ENCODE results near the gene KLKB1.

The KLKB1 gene

GRCh38 chr4:186227221-186227620, at the start of gene KLKB1:
Gene KLKB1, plus strand, starts transcription at chr4:186227507. Its CDS starts 689 bp downstream, at chr4:186228196.
- no peak for DNase-seq

GRCh38 chr4:186188107-186188506, 39.2 kb upstream of the KLKB1 start:
- no peak for DNase-seq

GRCh38 chr4:186189656-186190055, 37.7 kb upstream of the KLKB1 start:
- DNase-seq: no peak

DNA sequence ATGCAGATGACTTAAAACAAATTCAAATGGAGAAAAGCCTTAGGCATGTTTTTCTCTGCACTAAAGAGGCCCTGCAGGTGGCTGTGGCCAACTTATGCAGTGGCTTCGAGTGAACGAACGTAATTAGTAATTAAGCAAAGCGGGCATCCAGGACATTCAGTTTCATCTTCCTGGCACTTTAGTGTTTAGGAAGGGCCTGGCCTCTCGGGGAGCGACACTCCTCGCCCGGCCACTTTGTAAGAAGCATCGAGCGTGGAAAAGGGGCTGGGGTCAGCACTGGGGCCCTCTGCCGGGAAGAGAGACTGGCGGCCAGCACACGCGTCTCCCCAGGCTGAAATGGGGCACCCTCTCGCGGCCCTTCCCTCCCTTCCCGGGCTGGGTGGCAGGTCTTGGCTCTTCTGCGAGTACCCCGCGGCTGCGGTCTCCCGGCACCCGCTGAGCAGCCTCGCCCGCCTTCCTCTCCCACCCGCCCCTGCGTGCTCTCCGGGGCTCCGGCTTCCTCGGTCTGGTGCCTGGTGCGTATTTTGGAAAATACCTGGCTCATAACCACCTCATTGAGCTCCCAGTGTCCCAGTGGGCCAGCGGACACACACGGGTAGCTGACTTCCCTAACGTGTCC, 36.6 kb upstream of the KLKB1 start:
- DNase-seq: peak; percentile 26 to 54

- DNase-seq: peak; percentile 78 to 89
Measured at GRCh38 chr4:186191200-186192065, 35.9 kb upstream of the KLKB1 start, which contains the start of gene CYP4V2. Gene CYP4V2, plus strand, starts transcription at chr4:186191567. Its CDS starts 257 bp downstream, at chr4:186191824.

DNA sequence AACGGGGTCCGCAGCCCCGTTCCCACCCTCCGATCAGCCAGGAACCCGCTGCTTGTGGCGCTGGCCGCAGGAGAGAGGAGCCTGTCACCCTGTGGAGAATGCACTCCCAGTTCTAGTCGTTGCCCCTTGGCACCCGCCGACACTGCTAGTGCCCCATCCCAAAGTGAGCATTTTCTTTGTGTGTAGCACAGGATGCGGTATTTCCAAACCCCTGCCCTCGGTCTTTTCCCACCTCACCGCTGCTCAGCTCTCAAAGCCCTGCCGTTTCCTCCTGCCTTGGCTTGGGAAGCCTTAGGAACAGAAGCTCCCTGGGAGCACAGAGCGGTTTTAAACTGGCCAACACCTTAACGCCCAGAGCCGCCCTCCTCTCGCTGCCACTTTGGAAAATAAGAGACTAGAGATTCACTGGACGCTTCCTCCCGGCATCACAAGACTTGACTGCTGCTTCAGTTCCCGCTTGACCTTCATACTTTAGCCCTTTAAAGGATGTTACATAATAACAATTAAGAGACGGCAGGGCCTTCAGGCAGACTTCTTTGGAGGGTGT, 35.2 kb upstream of the KLKB1 start:
- peak in 1 of 2 donors; percentile 26 for DNase-seq

DNA sequence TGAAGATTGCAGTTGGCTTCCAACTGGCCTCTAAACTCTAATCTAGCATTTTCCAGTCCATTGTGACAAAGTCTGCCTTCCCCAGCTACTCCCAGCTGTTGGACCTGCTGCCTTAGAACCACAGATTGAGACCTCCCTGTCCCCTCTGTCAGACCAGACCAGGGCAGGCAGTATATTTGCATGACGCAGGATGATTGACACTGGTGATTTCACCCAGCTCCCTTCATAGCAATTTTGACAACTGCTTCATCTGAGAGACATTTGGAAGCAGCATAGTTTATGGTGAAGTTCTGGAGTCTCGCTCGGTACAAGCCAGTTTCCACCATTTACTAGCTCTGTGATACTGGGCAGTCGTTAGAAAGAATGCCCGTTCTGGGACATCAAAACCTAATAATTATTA, 33.5 kb upstream of the KLKB1 start:
- no peak for DNase-seq

DNA sequence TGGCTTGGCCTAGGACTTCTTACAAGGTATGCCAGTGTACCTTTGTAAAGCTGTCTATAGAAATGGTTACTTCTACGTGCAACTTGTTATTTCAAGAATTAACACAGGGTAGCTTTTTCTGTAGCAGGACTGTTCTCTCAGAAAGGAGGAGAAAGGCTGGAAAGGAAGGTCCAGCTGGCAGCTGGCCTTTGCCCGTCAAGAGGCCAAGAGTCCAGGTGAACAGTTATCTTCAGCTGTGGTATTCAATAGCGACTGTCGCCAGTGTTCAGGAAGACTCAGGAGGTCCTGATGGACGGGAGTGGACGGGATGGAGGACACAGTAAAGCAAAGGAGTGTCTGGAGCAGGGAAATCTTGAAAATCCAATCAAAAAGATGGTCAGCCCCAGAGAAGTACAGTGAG, 31.2 kb upstream of the KLKB1 start:
- no peak for DNase-seq

DNA sequence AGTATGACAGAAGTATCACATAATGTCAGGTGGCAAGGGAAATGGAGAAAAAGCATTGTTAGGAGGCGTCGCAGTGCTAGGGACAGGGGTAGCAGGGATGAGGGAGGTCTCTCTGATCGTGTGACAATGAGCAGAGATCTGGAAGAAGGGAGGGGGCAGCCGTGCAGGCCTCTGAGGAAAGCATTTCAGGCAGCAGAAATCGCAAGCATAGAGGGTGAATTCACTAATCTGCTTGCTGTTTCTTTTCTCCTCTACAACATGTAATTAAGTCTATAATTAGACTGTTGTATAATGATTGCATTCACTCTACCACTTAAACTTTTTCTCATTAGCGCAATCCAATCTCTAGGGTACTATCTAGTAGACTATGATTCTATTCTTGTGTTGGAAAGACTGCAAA, 26.8 kb upstream of the KLKB1 start:
- DNase-seq: no peak

GRCh38 chr4:186201010-186201409, 26.3 kb upstream of the KLKB1 start:
- no peak for DNase-seq

DNA sequence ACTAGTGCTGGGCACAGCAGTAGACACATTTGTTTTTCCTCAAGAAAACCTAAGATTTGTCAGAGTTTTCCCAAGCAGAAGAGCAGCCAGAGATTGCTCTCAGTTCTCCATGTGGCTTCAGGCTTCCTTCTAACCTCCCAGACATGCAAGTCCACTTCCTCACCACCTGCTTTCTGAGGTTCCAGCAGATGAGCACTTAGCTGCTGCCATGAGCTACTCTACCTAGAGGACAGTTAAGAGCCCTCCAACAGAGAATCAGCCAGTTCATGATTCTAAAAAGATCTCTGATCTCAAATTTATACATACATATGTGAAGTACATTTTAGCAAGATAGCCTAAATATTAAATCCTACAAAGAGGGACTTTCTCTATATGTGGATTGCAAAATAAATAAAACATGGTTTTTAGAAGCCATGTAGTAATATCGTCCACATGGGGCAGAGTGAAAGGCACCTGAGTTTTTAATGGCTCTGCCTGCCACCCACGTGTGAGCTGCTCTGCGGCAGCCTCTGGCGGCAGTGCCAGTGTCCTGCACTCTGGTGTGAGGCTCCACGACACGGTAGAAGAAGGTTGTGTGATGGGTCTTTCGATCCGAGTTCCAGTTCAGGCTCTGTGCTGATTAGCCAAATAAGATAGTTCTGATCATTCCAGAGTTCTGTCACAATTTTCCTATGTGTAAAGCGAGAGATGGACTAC, 25.6 kb upstream of the KLKB1 start:
- DNase-seq: peak; percentile 44 to 55

DNA sequence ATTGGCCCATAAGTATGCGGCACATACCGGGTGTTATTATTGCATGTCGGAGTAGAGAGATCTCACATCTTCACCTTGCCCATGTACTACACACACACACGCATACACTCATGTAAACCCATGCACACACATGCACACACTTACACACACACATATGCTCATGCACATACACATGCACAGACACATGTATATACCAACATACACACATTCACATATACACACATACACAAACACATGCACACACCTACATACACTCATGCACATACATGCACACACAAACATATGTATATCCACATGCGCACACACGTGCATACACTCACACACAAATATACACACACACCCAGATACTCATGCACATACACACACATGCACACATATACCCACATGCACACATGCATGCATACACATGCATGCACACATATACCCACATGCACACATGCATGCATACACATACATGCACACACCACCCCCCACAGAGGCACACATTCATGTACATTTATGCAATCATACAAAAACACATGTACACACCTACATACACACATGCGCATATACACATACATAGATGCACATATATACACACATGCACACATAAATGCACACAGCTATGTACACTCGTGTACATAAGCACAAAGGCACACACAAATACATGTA, 24.7 kb upstream of the KLKB1 start:
- no peak for DNase-seq

DNA sequence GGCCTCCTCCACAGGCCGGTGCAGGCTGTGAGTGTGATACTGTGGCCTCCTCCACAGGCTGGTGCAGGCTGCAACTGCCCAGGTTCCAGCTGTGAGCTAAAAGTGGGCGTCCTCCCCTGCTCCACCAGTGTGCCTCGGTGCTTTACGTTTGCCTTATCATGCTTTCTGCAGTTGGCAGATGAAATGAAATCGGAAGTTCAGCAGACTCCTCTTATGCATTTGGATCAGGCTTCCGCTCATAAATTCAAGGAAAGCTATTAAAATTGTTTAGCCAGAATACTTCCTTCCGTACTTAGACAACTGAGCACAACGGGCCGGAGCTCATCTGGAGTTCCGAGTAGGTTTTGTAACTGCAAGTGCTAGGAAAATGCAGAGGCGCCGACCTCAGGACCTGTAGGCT, 23.9 kb upstream of the KLKB1 start:
- no peak for DNase-seq

- DNase-seq: no peak
Measured at GRCh38 chr4:186204103-186204559, 23.2 kb upstream of the KLKB1 start.

GRCh38 chr4:186204686-186205085, 22.6 kb upstream of the KLKB1 start:
- DNase-seq: no peak

DNA sequence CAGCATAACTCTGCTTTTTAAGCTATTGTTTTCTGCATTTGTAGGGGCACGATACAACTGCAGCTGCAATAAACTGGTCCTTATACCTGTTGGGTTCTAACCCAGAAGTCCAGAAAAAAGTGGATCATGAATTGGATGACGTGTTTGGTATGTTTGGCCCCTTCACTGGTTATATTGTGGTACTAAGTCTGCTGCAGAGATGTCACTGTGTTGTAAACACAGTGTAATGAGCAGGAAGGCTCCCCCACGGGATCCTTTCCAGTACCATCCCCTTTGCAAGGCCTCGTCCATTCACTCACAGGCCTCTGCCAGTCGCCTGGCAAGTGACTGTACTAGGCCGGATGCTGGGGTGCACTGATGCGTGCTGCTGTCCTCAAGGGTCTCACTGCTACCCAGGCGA, 22.2 kb upstream of the KLKB1 start:
- no peak for DNase-seq

GRCh38 chr4:186216465-186217024, 10.8 kb upstream of the KLKB1 start:
- no peak for DNase-seq

GRCh38 chr4:186217733-186218293, 9.5 kb upstream of the KLKB1 start:
- no peak for DNase-seq

GRCh38 chr4:186221624-186222023, 5.7 kb upstream of the KLKB1 start:
- DNase-seq: no peak

- DNase-seq: no peak
Measured at GRCh38 chr4:186225848-186226247, 1.5 kb upstream of the KLKB1 start.

GRCh38 chr4:186226521-186227189, 652 bp upstream of the KLKB1 start:
- no peak for DNase-seq

All from activated CD4-positive, alpha-beta T cell treated with anti-CD3 and anti-CD28 coated beads for 4 hours (primary cell).